Bronchial epithelial cell (primary cell): ENCODE measurements around the gene XRRA1. TPM values are rescaled to one million over a fixed set of nuclear protein-coding genes. Genes with fewer than 3 reads are reported as not detected.
"Not testable (repeated sequence)": the region's sequence is repeated elsewhere in the genome, so short reads cannot be mapped to it uniquely, and the experiment has no call there.

Experiments used
- DNase-seq: peaks from one replicate; pipeline ENCODE4 v3.0.0-alpha.2; 2010; ENCODE audit warnings: low read depth
- FAIRE-seq: peaks from 2 replicates; lab custom pipeline; 2011; peaks lifted over from hg19 to GRCh38; lab: Jason Lieb, UNC
- H3K27me3 ChIP-seq: 2 replicates; pipeline ENCODE4 v1.5.1; 2011; ENCODE audit warnings: low read length; ENCODE audit not compliant: control insufficient read depth, insufficient read depth
- H3K36me3 ChIP-seq: 2 replicates; pipeline ENCODE4 v1.5.1; 2011; ENCODE audit warnings: low read length; ENCODE audit not compliant: control insufficient read depth, insufficient read depth
- H3K4me3 ChIP-seq: 2 replicates; pipeline ENCODE4 v1.5.1; 2011; ENCODE audit warnings: mild to moderate bottlenecking, low read depth, low read length, control low read depth
- total RNA-seq: library from RNA; depleted of rRNA; stranded (reverse); fragments of >200 nt; gene quantifications from 2 replicates; pipeline ENCODE4 v1.2.1, GENCODE V29; 2014
- TF ChIP-seq, protein P1 (sequence below): IDR thresholded peaks from 2 replicates; pipeline ENCODE4 v1.5.1; 2011; ENCODE audit warnings: mild to moderate bottlenecking, moderate library complexity, low read length, control low read depth, inconsistent platforms; ENCODE audit not compliant: insufficient read depth, severe bottlenecking

Gene XRRA1, protein sequence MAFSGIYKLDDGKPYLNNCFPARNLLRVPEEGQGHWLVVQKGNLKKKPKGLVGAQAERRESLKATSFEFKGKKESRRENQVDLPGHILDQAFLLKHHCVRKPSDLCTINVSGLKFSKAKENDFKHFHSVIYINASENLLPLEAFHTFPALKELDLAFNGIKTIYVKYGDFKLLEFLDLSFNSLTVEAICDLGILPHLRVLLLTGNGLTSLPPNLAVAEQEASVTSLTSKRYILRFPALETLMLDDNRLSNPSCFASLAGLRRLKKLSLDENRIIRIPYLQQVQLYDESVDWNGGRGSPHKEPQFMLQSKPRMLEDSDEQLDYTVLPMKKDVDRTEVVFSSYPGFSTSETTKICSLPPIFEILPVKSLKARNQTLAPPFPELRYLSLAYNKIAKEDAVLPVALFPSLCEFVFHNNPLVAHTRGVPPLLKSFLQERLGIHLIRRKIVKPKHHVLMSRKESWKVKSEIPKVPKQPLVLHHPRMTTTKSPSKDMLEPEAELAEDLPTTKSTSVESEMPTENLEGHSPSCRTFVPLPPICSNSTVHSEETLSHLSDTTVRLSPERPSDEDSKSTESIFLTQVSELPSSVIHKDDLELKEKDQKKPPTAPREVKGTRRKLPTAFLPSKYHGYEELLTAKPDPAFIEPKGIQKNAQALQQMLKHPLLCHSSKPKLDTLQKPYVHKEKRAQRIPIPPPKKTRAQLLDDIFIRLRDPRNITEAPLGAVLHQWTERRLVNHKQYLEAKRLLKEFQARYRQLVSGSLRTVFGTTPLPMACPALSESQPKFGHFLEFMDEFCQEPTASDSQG
- 8.1 and 10.8 TPM in 2 replicates for total RNA-seq

DNA sequence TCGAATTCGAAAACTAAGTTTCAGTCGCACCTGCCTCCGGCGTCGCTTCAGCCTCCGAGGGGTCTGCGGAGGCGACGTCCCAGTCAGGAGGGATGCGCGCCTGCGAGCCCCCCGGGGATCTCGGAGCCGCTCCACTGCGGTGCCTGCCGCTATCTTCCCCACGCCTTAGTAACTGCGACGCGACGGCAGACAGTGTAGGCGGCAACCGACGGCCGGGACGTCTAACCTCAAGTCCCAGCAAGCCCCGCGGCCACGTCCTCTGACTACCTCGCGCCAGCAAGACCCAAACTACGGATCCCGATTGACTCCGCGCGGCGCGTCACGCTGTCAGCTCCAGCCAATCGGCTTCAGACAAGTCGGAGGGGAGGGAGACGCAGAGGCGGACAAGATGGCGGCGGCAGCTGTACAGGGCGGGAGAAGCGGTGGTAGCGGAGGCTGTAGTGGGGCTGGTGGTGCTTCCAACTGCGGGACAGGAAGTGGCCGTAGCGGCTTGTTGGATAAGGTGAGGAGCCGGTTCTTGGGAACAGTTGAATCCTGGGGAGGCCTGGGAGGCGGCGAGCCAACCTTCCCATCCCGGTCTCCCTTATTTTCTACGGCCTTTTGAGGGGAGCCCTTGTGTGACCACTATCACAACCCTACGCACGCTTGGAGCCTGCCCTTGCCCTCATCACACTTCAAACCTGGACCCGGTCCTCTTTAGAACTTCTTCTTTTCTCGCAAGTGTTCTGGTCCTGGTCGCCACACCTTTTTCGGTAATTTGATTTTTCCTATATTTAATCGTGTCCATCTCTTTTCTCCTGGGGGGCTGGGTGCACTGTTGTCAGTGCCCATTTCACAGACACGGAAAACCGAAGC lies at the start of gene XRRA1, which contains the start of gene SPCS2:
XRRA1 (minus strand) TSS at position 194 of the 855 bp plus-strand sequence. CDS start 8,213 bp downstream, outside the sequence.
SPCS2 (plus strand) TSS at position 369 of the 855 bp plus-strand sequence; CDS start at position 389, 20 bp downstream.
- FAIRE-seq: peak; percentile 91
- H3K4me3 ChIP-seq: peak within 1 kb of the TSS; percentile 93
- no peaks in the 10 kb centered on the region for H3K27me3 ChIP-seq
- TF ChIP-seq, protein P1, sequence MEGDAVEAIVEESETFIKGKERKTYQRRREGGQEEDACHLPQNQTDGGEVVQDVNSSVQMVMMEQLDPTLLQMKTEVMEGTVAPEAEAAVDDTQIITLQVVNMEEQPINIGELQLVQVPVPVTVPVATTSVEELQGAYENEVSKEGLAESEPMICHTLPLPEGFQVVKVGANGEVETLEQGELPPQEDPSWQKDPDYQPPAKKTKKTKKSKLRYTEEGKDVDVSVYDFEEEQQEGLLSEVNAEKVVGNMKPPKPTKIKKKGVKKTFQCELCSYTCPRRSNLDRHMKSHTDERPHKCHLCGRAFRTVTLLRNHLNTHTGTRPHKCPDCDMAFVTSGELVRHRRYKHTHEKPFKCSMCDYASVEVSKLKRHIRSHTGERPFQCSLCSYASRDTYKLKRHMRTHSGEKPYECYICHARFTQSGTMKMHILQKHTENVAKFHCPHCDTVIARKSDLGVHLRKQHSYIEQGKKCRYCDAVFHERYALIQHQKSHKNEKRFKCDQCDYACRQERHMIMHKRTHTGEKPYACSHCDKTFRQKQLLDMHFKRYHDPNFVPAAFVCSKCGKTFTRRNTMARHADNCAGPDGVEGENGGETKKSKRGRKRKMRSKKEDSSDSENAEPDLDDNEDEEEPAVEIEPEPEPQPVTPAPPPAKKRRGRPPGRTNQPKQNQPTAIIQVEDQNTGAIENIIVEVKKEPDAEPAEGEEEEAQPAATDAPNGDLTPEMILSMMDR: no peak
- peaks cover 2% of the 10 kb centered on the region for H3K36me3 ChIP-seq
- DNase-seq: peak; percentile 96

DNA sequence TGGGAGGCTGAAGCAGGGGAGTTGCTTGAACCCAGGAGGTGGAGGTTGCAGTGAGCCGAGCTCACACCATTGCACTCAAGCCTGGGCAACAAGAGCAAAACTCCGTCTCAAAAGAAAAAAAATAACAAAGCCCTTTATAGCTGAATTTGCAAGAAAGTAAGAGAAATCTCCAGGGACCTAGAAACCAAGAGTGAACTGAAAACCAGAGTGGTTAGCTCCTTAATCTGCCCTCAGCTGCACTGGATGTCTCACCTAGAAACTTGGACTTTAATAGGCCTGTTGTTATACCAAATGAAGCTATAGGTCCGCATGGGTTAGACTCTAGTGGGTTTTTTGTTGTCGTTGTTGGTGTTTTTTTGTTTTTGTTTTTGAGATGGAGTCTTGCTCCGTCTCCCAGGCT lies 44.0 kb upstream of the XRRA1 start:
- H3K36me3 ChIP-seq: peaks cover 3% of the 10 kb centered on the region
- H3K4me3 ChIP-seq: no peak overlapping the region
- H3K27me3 ChIP-seq: no peaks in the 10 kb centered on the region
- DNase-seq (no peak), FAIRE-seq (no peak)
- TF ChIP-seq, protein P1: no peak

DNA sequence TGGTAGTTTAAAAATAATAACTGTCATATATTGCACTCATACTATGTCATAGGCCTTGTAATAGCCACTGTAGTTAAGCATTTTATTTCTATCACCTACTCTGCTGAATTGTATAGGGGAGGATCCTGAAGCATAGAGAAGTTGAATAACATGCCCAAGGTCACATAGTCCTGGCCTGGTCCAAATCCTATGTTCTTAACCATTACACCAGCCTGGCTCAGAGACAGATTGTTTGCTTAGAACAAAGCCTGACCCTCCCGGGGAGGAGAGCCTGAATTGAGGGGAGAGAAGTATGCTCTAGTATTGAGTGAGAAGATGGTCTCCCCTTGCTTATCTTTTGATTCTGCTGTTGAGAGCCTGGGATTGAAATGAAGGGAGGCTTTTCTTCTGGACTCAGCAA lies 42.0 kb upstream of the XRRA1 start:
- no peak for FAIRE-seq

DNA sequence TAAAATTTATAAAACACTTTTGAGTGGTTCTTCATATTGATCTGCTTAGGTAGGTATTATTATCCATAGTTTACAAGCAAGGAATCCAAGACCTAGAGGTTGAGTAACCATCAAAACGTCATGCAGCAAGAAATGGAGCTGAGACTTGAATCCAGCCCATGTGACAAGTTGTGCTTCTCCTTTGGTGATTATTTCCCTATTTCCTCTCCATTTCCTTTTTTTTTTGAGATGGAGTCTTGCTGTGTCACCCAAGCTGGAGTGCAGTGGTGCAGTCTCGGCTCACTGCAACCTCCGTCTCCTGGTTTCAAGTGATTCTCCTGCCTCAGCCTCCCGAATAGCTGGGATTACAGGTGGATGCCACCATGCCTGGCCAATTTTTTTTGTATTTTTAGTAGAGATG lies 41.3 kb upstream of the XRRA1 start:
- DNase-seq, H3K36me3 ChIP-seq, H3K4me3 ChIP-seq, H3K27me3 ChIP-seq, FAIRE-seq: not testable (repeated sequence)

More for the DNA sequence above, 42.0 kb upstream of the XRRA1 start:
- TF ChIP-seq, protein P1: no peak
- Histone ChIP-seq H3K36me3 (peaks cover 3% of the 10 kb centered on the region), H3K27me3 (no peaks in the 10 kb centered on the region), H3K4me3 (no peak overlapping the region)
- DNase-seq: no peak

DNA sequence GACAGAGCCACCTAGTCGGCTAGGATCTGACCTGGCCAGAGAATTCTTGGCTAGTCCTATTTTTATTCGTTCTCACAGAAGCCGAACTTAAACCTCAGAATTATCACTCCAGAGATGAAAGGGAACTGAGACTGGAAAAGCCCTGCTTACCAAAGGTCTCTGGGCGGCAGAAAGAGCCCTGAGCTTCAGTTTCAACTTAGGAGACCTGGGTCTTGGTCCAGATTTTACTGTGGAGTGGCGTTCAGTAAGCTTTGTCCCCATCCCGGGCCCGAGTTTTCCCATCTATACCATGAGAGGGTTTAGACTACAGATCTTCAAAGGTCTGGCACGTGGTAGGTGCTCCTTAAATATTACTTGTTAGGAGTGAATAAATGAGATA lies 40.4 kb upstream of the XRRA1 start:
- H3K4me3 ChIP-seq: peak overlapping the region; percentile 48
- no peaks in the 10 kb centered on the region for H3K36me3 ChIP-seq
- H3K27me3 ChIP-seq: no peaks in the 10 kb centered on the region
- TF ChIP-seq, protein P1: no peak
- FAIRE-seq (no peak), DNase-seq (no peak)
